Stimulated activated CD8-positive, alpha-beta memory T cell treated with anti-CD3 and anti-CD28 coated beads, Interleukin-4, amount 100 ng/mL, for 1 hour (primary cell): ENCODE measurements around the gene ARHGAP9.
"Not testable (repeated sequence)": the region's sequence is repeated elsewhere in the genome, so short reads cannot be mapped to it uniquely, and the experiment has no call there.

Source experiments
- DNase-seq, 2 donors: peaks; one replicate each; pipeline ENCODE4 v3.0.0-alpha.2; 2020; ENCODE audit warnings: low read depth in 2 of 2, low spot score in 1 of 2

The ARHGAP9 gene

GRCh38 chr12:57517718-57518117 lies 38.1 kb upstream of the ARHGAP9 start:
- DNase-seq = not testable (repeated sequence)

DNA sequence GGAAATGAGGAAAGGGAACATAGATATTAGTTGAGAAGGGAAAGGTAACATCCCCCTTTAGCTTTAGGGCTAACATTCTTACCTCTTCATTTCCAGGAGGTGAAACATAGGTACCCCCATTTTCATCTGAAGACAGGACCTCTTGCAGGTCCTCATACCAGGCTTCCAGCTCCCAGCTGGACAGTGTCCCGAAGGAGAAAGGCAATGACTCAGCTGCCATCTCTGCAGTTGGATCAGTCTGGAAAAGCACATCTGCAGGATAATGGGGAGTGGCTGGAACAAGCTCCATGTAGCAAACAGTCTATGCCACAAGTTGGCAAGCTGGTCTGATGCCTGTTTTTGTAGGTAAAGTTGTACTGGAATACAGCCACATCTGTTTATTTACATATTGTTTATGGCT lies 37.5 kb upstream of the ARHGAP9 start:
- DNase-seq = no peak

DNA sequence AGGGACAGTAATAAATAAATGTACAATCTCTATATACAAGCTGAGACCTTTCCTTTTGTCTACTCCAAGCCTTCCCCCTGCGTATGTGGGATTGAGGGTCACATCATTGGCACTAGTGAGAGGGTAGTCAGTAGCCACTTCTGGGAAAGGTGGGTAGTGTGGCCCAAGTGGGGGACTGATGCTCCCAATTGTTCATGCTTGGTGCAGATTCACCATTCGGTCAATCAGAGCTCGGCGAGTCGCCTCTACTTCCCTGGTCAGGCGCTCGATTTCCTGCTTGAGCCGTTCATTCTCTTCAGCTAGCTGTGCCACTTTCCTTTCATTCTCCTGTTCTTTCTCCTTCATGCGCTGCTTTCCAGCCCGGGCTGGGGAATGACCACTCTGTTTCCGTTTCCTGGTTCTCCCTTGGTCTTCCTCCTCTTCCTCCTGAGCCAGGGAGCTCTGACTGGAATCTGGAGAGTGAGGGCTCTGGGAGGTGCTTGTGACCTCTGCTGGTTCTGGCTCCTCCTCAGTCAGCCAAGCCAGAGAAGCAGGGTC lies 37.0 kb upstream of the ARHGAP9 start:
- DNase-seq = no peak

DNA sequence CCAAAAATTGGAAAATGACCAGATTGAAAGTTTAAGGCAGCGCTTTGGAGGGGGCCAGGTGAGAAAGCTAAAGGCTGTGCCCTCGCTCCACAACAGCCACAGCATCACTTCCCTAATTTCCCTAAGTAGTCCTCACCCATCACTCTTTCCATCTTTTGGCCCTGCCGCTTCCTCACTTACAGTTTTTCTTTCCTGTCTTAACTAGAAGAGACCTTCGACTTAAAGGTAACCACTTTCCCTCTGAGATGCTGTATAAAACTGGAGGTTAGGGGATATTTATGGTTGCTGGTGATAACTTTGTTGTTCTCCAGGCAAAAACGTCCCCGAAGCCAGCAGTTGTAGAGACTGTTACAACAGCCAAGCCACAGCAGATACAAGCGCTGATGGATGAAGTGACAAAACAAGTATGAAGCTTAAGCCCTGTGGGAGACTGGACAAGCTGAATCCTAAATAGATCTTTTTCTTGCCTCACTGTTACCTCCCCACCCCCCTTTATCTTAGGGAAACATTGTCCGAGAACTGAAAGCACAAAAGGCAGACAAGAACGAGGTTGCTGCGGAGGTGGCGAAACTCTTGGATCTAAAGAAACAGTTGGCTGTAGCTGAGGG lies 36.4 kb upstream of the ARHGAP9 start:
- no peak for DNase-seq

DNA sequence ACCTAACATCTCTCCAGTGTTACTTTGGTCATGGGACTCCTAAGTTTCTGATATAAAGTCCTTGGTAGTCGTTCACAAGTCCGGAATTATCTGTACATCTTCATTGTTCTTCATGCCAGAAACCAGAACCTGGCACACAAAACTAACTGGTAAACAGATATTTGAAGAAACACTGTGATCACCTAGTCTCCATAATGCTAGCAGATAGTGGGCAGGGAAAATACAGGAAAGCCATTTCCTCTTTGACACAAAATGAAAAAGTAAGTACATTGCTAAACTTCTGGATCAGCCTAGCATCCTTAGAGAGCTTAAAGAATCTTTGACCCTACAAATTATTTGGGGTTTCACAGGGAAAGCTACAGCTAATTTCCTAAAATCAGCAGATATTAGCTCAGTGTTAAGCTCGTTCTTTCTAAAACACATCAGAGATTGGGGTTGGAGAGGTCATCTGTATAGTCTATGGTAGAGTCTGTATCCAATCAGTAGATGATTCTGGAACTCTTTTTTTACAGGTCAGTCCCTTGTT lies 35.8 kb upstream of the ARHGAP9 start:
- DNase-seq = no peak

DNA sequence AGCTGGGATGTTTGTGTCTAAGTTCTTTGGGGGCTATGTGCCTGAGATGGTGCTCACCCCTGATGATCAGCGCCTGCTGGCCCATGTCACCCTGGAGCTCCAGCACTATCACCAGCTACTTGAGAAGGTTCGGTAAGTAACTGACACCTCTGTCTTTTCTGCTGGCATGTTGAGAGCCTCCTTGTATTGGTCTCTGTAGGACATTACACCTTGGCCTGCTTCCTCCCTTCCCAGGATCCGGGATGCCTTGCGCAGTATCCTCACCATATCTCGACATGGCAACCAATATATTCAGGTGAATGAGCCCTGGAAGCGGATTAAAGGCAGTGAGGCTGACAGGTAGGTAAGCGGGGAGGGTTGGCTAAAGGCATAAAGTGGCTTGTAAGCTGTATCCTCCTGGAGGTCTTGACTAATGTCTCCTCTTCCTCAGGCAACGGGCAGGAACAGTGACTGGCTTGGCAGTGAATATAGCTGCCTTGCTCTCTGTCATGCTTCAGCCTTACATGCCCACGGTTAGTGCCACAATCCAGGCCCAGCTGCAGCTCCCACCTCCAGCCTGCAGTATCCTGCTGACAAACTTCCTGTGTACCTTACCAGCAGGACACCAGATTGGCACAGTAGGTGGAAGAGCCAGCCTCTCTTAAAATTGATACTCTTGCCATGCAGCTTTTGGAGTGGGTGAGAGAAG lies 35.2 kb upstream of the ARHGAP9 start:
- no peak for DNase-seq

GRCh38 chr12:57514246-57514645 lies 34.6 kb upstream of the ARHGAP9 start:
- not testable (repeated sequence) for DNase-seq

DNA sequence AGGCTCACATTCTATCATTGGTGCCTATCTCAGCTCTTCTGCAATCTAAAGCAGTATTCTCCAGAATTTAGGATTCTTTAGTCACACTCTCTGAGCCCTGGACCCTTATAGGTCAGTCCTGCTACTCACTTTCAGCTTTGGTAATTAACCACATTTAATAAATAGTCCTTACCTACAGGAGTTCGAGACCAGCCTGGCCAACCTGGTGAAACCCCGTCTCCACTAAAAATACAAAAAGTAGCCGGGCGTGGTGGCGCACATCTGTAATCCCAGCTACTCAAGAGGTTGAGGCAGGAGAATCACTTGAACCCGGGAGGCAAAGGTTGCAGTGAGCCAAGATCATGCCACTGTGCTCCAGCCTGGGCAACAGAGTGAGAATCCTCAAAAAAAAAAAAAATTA lies 34.0 kb upstream of the ARHGAP9 start:
- not testable (repeated sequence) for DNase-seq

GRCh38 chr12:57513266-57513665 lies 33.6 kb upstream of the ARHGAP9 start:
- DNase-seq = no peak

DNA sequence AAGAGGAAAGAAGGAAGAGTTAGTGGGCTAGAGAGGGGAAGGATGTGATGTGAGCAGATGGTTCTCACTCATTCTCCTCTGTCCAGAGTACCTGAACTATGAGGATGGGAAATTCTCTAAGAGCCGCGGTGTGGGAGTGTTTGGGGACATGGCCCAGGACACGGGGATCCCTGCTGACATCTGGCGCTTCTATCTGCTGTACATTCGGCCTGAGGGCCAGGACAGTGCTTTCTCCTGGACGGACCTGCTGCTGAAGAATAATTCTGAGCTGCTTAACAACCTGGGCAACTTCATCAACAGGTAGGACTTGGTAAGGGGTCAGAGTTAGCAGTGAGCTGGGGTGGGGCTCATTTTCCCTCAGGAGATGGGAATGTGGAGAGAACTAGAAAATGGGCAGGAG lies 33.0 kb upstream of the ARHGAP9 start:
- DNase-seq = no peak

GRCh38 chr12:57511588-57512325 lies 32.1 kb upstream of the ARHGAP9 start:
- DNase-seq = no peak

DNA sequence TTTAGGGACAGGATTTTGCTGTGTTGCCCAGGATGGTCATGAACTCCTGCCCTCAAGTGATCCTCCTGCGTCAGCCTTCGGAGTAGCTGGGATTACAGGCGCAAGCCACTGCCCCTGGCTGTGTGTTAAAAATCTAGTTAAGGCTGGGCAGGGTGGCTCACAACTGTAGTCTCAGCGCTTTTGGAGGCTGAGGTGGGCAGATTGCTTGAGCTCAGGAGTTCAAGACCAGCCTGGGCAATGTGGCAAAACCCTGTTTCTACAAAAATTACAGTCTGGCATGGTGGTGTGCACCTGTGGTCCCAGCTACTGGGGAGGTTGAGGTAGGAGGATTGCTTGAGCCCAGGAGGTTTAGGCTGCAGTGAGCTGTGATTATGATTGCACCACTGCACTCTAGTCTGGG lies 31.5 kb upstream of the ARHGAP9 start:
- DNase-seq = no peak

GRCh38 chr12:57507796-57508195 lies 28.1 kb upstream of the ARHGAP9 start:
- not testable (repeated sequence) for DNase-seq

- not testable (repeated sequence) for DNase-seq
Measured at GRCh38 chr12:57506541-57506940, 26.9 kb upstream of the ARHGAP9 start.

GRCh38 chr12:57502311-57502969 lies 22.8 kb upstream of the ARHGAP9 start:
- not testable (repeated sequence) for DNase-seq

- no peak for DNase-seq
Measured at GRCh38 chr12:57500213-57500612, 20.5 kb upstream of the ARHGAP9 start.

DNA sequence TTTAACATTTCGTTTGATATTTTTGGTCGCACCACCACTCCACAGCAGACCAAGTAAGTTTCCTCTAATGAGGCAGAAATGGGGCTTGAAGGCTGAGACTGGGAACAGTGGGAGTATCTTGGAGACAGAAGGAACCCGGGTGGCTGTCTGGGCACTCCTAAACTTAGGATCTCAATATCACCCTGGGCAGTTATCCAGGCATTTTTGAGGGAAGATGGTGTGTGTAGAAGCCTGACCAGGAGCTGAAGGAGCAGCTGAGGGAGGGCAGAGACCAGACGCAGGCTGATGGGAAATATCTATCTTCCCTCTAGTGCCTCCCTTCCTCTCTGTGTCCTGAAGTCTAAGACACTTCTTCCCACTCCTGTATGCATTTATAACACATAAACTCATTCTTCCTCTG lies 18.9 kb upstream of the ARHGAP9 start:
- DNase-seq = no peak

GRCh38 chr12:57498132-57498502 lies 18.5 kb upstream of the ARHGAP9 start:
- DNase-seq = no peak

DNA sequence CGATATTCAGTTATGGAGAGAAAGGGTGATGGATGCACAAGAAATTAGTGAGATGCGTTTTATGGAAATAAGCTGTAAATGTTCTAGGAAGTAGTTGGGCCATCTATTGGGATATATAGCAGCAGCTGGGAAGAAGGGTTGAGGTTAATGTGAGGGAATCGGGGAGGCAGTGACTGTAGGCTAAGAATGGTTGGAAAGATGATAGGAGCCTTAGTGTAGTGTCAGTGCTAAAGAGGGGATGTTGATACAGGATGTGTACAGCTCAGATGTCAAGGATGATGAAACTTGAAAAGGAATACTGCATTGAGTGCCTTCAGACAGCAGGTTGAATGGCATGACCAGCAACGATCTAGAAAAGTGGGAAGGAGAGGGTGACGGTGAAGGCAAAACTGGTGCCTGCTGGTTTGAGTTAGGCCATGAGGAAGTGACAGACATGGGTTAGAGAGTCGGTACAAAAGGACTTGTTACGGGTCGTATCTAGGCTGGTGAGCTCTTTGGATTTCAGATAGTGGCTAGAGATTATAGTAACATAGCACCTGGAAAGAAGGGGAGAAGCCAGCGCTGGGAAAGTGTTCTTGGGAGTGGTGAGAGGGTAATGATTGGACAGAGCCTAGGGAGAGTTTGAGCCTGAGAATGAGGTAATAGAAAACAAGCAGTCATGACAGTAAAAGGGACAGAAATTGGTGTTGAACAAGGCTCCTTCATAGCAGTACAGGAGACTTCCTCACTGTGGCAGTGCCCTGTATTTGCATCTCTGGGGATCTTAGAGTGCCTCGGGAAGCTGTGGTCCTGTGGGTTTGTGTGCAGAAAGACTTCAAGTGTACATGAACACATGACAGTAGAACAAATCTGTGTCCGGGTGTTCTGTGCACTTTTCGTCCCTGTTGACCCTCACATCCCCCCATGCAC lies 17.8 kb upstream of the ARHGAP9 start:
- DNase-seq = no peak

DNA sequence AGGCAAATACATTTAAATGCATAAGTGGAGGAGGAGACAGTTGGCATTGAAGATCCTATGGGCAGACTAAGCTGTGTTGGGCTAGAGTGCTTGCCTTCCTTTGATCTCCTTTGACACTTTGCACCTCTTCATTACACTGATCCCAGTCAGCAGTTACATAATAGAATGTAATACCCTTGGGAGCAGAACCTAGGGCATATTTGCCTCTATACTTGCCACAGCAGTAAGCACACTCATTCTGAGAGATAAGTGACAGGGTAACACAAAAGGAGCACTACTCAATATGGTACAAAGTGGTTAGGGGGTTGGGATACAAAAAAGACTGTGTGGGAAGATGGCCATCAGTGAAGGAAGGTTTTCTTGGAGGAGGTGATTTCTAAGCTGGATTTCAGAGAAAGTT lies 17.2 kb upstream of the ARHGAP9 start:
- DNase-seq = no peak
